ENCODE results near the gene RHNO1.

The RHNO1 gene

GRCh38 chr12:2877047-2877952, at the start of gene RHNO1, which contains the start of gene FOXM1:
TSS of gene RHNO1 (plus strand) at chr12:2877223. CDS start at chr12:2885367, 8,144 bp downstream.
TSS of gene FOXM1 (minus strand) at chr12:2877174. CDS start at chr12:2874478, 2,696 bp downstream.
- peak; percentile 73 for DNase-seq (ENCODE audit: low read depth, low spot score)

DNA sequence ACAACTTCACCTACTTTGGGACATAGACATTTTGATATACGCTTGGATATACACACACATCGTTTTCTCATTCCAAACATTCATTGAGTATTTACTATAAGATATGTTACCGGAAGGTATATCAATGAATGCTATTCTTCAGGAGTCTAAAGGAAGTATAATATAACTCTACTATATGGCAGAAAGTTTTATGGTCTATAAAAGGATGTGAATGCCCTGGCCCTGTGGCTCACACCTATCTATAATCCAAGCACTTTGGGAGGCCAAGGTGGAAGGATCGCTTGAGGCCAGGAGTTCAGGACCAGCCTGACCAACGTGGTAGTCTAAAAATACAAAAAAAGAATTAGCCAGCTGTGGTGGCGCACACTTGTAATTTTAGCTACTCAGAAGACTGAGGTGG, 47.7 kb upstream of the RHNO1 start:
- DNase-seq (ENCODE audit: low read depth, low spot score): no peak

GRCh38 chr12:2832550-2833127, 44.4 kb upstream of the RHNO1 start:
- DNase-seq (ENCODE audit: low read depth, low spot score): no peak

- no peak for DNase-seq (ENCODE audit: low read depth, low spot score)
Measured at GRCh38 chr12:2833327-2833726, 43.7 kb upstream of the RHNO1 start.

DNA sequence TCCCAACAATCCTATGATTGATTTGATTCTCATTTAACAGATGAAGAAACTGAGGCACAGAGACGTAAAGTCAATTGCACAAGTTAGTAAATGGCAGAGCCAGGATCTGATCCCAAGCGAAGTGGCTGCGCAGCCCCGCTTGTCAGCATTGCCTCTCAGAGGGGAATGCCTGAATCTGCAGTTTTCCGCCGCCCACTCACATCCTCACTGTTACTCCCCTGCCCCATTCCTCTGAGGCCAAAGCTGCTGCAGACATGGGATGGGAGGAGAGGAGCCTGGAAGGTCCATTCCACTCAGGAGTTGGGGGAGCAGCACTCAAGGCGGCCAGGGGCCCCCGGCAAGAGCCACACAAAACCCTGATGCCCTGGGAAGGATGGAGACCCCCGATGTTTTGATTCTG, 43.2 kb upstream of the RHNO1 start:
- DNase-seq (ENCODE audit: low read depth, low spot score): no peak

DNA sequence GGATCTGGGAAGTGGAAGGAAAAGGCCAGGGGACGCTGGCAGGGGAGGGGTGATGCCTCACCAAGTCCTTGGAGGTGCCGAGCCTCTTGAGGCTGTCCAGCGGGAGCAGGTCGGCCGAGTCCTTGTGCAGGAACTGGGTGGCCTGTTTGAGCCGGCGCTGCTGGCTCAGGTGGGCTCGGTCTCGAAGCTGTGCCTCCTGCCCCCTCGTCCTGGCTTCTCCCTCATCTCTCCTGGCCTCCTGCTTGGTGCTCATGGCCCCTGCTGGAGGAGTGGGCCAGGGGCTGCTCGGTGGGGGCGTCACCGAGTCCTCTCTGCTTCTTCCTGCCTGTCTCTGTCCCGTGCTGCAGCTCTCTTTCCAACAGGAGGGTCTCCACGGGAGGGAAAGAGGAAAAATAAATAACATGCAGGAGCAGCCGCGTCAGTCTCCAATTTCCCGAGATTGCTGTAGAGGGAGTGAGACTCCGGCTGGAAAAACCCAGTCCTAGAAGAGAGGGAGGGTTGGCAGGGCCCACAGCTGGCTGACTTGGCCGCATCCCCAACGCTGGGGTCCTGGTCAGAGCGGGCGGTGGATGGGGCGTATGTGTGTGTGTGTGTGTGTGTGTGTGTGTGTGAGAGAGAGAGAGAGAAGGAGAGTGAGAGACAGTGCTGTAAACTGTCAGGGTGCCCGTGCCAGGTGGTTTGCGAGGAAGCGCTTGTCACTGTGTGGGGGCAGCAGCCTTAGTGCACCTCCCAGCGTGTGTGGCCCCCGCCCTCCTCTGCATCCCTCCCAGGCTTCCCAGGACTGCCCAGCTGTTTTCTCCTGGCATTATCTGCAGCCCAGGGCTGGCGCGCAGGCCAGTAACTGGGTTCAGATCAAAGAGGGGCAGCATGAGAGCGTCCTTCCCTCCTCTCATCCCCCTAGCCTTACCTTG, 42.2 kb upstream of the RHNO1 start, which contains the start of gene NRIP2:
TSS of gene NRIP2 (minus strand) at position 455 of the 911 bp plus-strand sequence. CDS start at position 403, 52 bp downstream.
- DNase-seq (ENCODE audit: low read depth, low spot score): no peak

DNA sequence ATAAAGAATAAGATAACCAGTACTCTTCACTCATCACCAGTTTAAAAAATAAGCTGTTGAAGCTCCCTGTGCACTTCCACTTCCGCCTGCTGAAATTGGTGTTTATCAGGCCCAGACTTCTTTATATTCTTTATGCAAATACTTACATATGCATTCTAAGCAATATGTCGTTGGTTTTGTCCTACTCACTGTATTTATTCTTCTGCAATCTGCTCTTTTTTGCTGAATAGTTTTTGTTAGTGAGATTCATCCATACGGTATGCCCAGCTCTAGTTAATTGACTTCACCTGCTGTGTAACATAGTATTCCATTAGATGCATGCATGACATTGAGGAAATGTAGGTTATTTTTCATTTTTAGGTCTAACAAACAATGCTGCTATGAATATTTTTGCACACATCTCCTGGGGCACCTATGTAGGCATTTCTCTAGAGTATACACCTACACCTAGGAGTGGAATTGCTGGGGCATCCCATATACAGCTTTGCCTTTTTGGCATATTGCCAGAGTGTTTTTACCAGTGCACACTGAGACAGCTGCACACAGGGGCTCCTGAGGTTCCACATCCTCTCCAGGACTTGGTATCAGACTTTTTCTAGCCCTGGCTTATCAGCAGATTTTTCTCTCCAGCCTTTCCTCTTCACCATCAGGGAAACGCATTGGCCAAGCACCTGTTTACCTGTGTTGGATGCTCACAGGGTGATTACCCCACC, 41.2 kb upstream of the RHNO1 start:
- no peak for DNase-seq (ENCODE audit: low read depth, low spot score)

DNA sequence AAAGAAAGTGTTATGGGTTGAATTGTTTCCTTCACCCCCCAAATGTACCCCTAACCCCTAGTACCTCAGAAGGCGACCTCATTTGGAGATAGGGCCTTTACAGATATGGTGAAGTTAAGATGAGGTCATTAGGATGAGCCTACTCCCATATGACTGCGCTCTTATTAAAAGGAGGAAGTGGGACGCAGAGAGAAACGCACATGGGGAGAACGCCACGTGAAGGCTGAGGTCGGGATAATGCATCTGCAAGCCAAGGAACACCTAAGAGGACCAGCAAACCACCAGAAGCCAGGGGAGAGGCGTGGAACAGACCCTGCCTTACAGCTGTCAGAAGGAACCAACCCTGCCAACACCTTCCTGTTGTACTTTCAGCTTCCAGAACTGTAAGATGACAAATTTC, 40.4 kb upstream of the RHNO1 start:
- no peak for DNase-seq (ENCODE audit: low read depth, low spot score)

GRCh38 chr12:2841056-2841650, 35.9 kb upstream of the RHNO1 start:
- DNase-seq (ENCODE audit: low read depth, low spot score): no peak

DNA sequence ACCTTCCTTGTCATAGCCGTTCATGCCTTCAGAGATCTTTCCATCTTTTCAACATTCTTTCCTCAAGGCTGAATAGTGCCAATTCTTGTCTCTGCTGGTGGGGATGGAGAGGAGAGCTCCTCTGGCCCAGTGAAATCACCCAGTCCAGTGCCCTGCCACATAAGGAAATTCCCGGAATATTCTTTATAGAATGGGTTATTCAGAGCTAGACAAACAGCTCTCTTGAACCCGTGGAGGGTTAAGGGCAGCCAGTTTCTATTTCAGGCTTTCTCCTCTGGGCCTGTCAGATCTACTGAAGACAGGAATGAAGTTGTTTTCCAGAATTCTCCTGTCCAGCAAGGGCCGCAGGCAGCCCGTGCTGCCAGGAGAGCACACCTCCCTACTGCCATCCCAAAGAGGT, 34.1 kb upstream of the RHNO1 start:
- no peak for DNase-seq (ENCODE audit: low read depth, low spot score)

DNA sequence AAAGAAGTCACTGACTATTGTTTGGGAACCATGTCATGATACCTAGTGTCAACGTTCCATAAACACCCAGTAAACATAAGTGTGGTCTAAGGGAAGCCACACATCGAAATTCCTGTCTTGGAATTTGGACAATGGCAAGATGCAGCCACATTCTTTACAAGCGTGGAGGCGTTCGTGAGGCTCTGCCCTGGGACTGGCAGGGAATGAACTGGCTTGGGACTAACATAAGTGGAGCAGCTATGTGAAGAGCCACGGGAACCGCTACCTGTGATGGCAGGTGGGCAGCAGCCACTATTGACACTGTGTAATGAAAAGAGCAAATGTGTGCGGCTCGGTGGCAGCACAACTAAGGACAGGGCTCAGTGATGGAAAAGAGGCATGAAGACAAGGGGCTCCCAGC, 32.2 kb upstream of the RHNO1 start:
- DNase-seq (ENCODE audit: low read depth, low spot score): no peak

GRCh38 chr12:2845280-2845679, 31.7 kb upstream of the RHNO1 start:
- DNase-seq (ENCODE audit: low read depth, low spot score): no peak

DNA sequence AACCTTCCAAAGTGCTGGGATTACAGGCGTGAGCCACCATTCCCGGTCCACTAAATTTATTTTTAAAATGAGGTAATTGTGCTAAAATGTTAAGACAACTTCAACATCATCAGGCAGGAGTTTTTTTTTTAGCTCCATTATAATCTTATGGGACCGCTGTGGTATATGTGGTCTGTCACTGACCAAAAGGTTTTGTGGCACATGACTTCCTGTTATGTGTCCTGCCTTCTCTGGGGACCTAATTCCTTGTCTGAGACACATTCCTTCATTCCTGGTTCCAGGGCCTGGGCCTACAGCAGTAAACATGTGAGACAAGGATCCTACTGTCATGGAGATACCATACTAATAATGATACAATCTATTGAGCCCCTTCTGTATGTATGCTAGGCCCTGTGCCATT, 25.1 kb upstream of the RHNO1 start:
- no peak for DNase-seq (ENCODE audit: low read depth, low spot score)

GRCh38 chr12:2853626-2854025, 23.4 kb upstream of the RHNO1 start:
- DNase-seq (ENCODE audit: low read depth, low spot score): no peak

GRCh38 chr12:2854669-2855453, 22.2 kb upstream of the RHNO1 start:
- no peak for DNase-seq (ENCODE audit: low read depth, low spot score)

DNA sequence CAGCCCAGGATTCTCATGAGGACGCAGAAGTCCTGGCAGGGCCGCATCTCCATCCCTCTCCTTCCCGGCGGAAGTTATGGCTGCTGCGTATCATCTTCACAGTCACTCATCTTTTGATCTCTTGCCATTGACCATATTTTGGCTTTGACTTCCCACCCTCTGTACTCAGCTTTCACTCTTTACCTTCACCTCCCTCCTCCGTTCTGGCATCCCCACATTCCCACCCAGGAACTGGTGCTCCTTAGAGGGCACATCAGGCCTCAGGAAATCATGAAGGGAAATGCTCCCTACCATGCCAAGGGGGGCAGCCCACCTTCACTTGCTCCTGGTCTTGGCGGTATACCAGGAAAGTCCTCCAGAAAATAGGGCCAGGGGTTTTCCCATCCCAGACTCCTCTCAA, 21.5 kb upstream of the RHNO1 start:
- DNase-seq (ENCODE audit: low read depth, low spot score): no peak

DNA sequence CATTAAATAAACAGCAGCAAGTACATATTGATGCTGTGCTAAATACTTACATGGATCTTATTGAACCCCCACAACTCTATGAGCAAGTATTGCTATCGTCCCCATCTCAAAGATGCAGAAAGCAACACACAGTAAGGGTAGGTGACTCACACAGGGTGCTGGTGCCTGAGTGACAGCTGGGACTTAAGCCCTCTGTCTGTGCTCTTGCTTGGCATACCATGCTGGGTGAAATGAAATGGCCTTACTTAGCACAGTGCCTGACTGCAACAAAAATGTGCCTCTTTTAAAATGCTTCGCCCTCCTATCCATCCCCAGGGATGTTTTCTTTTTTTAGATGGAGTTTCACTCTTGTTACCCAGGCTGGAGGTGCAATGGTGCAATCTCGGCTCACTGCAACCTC, 21.0 kb upstream of the RHNO1 start:
- DNase-seq (ENCODE audit: low read depth, low spot score): no peak

GRCh38 chr12:2857021-2857431, 20.0 kb upstream of the RHNO1 start, which contains the start of gene TEX52:
TSS of gene TEX52 (minus strand) at chr12:2857039. CDS start at chr12:2857026, 13 bp downstream.
- no peak for DNase-seq (ENCODE audit: low read depth, low spot score)

DNA sequence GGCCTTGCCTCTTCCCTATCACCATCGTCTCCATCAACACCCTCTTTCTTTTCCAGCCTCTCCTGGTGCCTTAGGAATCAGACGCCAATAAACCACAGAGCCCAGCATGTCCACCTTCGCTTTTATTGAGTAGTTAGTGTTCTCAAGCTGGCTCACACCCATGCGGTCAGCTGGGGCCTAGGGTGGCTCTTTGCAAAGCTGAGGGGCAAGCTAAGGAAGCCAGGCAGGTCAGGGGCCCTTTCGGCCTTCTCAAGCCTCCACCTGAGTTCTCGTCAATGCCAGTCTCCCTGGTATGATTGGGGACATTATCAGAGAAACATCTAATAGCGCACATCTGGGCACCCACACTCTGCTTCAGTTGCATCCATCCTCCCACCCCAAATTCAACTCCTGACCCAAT, 19.4 kb upstream of the RHNO1 start:
- no peak for DNase-seq (ENCODE audit: low read depth, low spot score)

GRCh38 chr12:2858334-2858733, 18.7 kb upstream of the RHNO1 start:
- no peak for DNase-seq (ENCODE audit: low read depth, low spot score)

Measured in smooth muscle cell of the brain vasculature (primary cell).